H1 (cell line): ENCODE data around the gene EMD.

Source experiments
- CHD2 ChIP-seq: IDR thresholded peaks from 2 replicates; pipeline ENCODE4 v1.6.1; 2012; ENCODE audit warnings: low read length, improper control_type of control experiment
- CREB1 ChIP-seq: IDR thresholded peaks from 2 replicates; pipeline ENCODE4 v1.6.1; 2012; ENCODE audit warnings: inconsistent platforms
- EP300 ChIP-seq, 2 experiments: IDR thresholded peaks; 1 replicate in 1 of 2; 2 replicates in 1 of 2; pipeline ENCODE4 v1.6.1; 2011 to 2012; ENCODE audit warnings: low read depth in 2 of 2, low read length in 2 of 2, mild to moderate bottlenecking in 2 of 2, borderline replicate concordance in 1 of 2, inconsistent platforms in 1 of 2, moderate library complexity in 1 of 2
- HDAC6 ChIP-seq: IDR thresholded peaks from one replicate; pipeline ENCODE4 v1.7.1; 2012; ENCODE audit warnings: low read depth, mild to moderate bottlenecking, inconsistent platforms, low read length, moderate library complexity
- POLR2A ChIP-seq, 2 experiments: IDR thresholded peaks; 1 replicate in 1 of 2; 2 replicates in 1 of 2; pipeline ENCODE4 v1.6.1; 2011; ENCODE audit warnings: low read depth in 2 of 2, low read length in 2 of 2, mild to moderate bottlenecking in 2 of 2; ENCODE audit errors: control extremely low read depth in 1 of 2
- POLR2AphosphoS5 ChIP-seq: IDR thresholded peaks from 2 replicates; pipeline ENCODE4 v1.6.1; 2011; ENCODE audit warnings: low read depth, low read length
- RBBP5 ChIP-seq: IDR thresholded peaks from 2 replicates; pipeline ENCODE4 v1.7.1; 2012; ENCODE audit warnings: low read depth, mild to moderate bottlenecking, inconsistent platforms, low read length, moderate library complexity, borderline replicate concordance
- RNF2 ChIP-seq: fragments of 200-900, 300-1000 bp; sonication (generic); IDR thresholded peaks from 2 replicates; pipeline ENCODE4 v1.7.1; 2016; ENCODE audit warnings: borderline replicate concordance, low read depth, mild to moderate bottlenecking, antibody characterized with exemption, low read length; ENCODE audit not compliant: poor library complexity, severe bottlenecking; ENCODE audit errors: missing control alignments
- SIN3A ChIP-seq, 2 experiments: IDR thresholded peaks in 1 of 2; conservative IDR thresholded peaks in 1 of 2; 2 replicates each; pipeline ENCODE4 v1.6.1; 2011 to 2012; ENCODE audit warnings: low read length in 2 of 2, improper control_type of control experiment in 1 of 2, low read depth in 1 of 2, mild to moderate bottlenecking in 1 of 2
- ZNF274 ChIP-seq: IDR thresholded peaks from 2 replicates; pipeline ENCODE4 v1.7.0; 2012; ENCODE audit warnings: low read length, borderline replicate concordance; ENCODE audit errors: extremely low read depth
- TF ChIP-seq, protein P1 (sequence below): IDR thresholded peaks from 2 replicates; pipeline ENCODE4 v1.6.1; 2011; ENCODE audit warnings: low read length, improper control_type of control experiment
- TF ChIP-seq, protein P2 (sequence below), 3 experiments: IDR thresholded peaks; 1 replicate in 2 of 3; 2 replicates in 1 of 3; pipeline versions ENCODE4 v1.5.1 to v1.6.1; 2011; ENCODE audit warnings: low read length in 3 of 3, mild to moderate bottlenecking in 3 of 3, inconsistent platforms in 2 of 3, low read depth in 1 of 3, moderate library complexity in 1 of 3; ENCODE audit not compliant: insufficient read depth in 1 of 3; ENCODE audit errors: control extremely low read depth in 1 of 3

GRCh38 chrX:154374313-154375155 is 4.6 kb upstream of the EMD start, which contains the start of gene FLNA:
- no peak for TF ChIP-seq RNF2
- no peak for TF ChIP-seq SIN3A (conservative IDR thresholded peaks at IDR 0.05 in 1 of 2, IDR thresholded peaks at IDR 0.05 in 1 of 2; ENCODE audit: low read depth in 1 of 2, low read length in 2 of 2)
- no peak for TF ChIP-seq POLR2AphosphoS5
- TF ChIP-seq, protein P1, sequence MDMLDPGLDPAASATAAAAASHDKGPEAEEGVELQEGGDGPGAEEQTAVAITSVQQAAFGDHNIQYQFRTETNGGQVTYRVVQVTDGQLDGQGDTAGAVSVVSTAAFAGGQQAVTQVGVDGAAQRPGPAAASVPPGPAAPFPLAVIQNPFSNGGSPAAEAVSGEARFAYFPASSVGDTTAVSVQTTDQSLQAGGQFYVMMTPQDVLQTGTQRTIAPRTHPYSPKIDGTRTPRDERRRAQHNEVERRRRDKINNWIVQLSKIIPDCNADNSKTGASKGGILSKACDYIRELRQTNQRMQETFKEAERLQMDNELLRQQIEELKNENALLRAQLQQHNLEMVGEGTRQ, result no peak
- TF ChIP-seq, protein P2, sequence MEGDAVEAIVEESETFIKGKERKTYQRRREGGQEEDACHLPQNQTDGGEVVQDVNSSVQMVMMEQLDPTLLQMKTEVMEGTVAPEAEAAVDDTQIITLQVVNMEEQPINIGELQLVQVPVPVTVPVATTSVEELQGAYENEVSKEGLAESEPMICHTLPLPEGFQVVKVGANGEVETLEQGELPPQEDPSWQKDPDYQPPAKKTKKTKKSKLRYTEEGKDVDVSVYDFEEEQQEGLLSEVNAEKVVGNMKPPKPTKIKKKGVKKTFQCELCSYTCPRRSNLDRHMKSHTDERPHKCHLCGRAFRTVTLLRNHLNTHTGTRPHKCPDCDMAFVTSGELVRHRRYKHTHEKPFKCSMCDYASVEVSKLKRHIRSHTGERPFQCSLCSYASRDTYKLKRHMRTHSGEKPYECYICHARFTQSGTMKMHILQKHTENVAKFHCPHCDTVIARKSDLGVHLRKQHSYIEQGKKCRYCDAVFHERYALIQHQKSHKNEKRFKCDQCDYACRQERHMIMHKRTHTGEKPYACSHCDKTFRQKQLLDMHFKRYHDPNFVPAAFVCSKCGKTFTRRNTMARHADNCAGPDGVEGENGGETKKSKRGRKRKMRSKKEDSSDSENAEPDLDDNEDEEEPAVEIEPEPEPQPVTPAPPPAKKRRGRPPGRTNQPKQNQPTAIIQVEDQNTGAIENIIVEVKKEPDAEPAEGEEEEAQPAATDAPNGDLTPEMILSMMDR (IDR thresholded peaks at IDR 0.05; ENCODE audit: control extremely low read depth in 1 of 3, insufficient read depth in 1 of 3, low read depth in 1 of 3, low read length in 3 of 3), result peak in 1 of 3 experiments; percentile 25; a peak in 1 of 4 replicates
- TF ChIP-seq CREB1, result peak; percentile 57; the same call in 1 of the 2 replicates
- no peak for TF ChIP-seq CHD2
- no peak for TF ChIP-seq EP300 (IDR thresholded peaks at IDR 0.05; ENCODE audit: borderline replicate concordance in 1 of 2, low read depth in 2 of 2, low read length in 2 of 2)
- no peak for TF ChIP-seq RBBP5
- no peak for TF ChIP-seq ZNF274
- TF ChIP-seq HDAC6, result no peak
- TF ChIP-seq POLR2A (IDR thresholded peaks at IDR 0.05; ENCODE audit: control extremely low read depth in 1 of 2, low read depth in 2 of 2, low read length in 2 of 2), result no peak
